Caco-2 (cell line): ENCODE data around the gene KIAA0753. TPM values are rescaled to one million over a fixed set of nuclear protein-coding genes. Genes with fewer than 3 reads are reported as not detected.

Experiments used
- BruUV-seq: library from RNA; stranded (reverse); fragments of 400-500 nt; replicated peaks from 2 replicates; lab custom pipeline; 2021; lab: Mats Ljungman, UMichigan
- CTCF ChIA-PET: fragments of 300-600 bp; sonication (Branson Sonifier 250); formaldehyde crosslinking; loops from one replicate; lab custom pipeline; 2022; ENCODE audit warnings: antibody characterized with exemption; lab: Charles Lee
- POLR2A ChIA-PET: fragments of 300-600 bp; sonication (Branson Sonifier 250); formaldehyde crosslinking; loops from one replicate; lab custom pipeline; 2022; ENCODE audit warnings: antibody characterized with exemption; lab: Charles Lee
- DNase-seq, 2 experiments: peaks; one replicate each; pipeline versions ENCODE4 v3.0.0 to v3.0.0-alpha.2; 2020 to 2022
- H3K27me3 ChIP-seq: replicated peaks from 2 replicates; pipeline ENCODE4 v1.6.0; 2011; ENCODE audit warnings: low read length; ENCODE audit not compliant: control insufficient read depth, insufficient read depth
- H3K36me3 ChIP-seq: 2 replicates; pipeline ENCODE4 v1.5.1; 2011; ENCODE audit warnings: low read length; ENCODE audit not compliant: control insufficient read depth, insufficient read depth
- H3K4me1 ChIP-seq: fragments of 250-450 bp; sonication (Bioruptor Pico); 2 replicates; pipeline ENCODE4 v1.5.1; 2020; ENCODE audit warnings: mild to moderate bottlenecking
- H3K4me3 ChIP-seq: 2 replicates; pipeline ENCODE4 v1.5.1; 2011; ENCODE audit warnings: low read depth, mild to moderate bottlenecking, control low read depth, low read length
- H3K9me3 ChIP-seq: fragments of 250-450 bp; sonication (Bioruptor Pico); 2 replicates; pipeline ENCODE4 v1.5.1; 2020; ENCODE audit warnings: mild to moderate bottlenecking, moderate library complexity
- H3K27ac Mint-ChIP-seq: one replicate; pipeline ENCODE4 v1.8.0; 2022; ENCODE audit warnings: mixed read lengths; ENCODE audit not compliant: unreplicated experiment
- H3K27me3 Mint-ChIP-seq: one replicate; pipeline ENCODE4 v1.8.0; 2022; ENCODE audit warnings: mixed read lengths; ENCODE audit not compliant: insufficient read depth, unreplicated experiment
- H3K36me3 Mint-ChIP-seq: one replicate; pipeline ENCODE4 v1.8.0; 2022; ENCODE audit warnings: mild to moderate bottlenecking, mixed read lengths; ENCODE audit not compliant: insufficient read depth, unreplicated experiment
- H3K4me1 Mint-ChIP-seq: one replicate; pipeline ENCODE4 v1.8.0; 2022; ENCODE audit warnings: low read depth, mixed read lengths; ENCODE audit not compliant: unreplicated experiment
- H3K4me3 Mint-ChIP-seq: one replicate; pipeline ENCODE4 v1.8.0; 2022; ENCODE audit warnings: mild to moderate bottlenecking, moderate library complexity, mixed read lengths; ENCODE audit not compliant: unreplicated experiment
- H3K9me3 Mint-ChIP-seq: one replicate; pipeline ENCODE4 v1.8.0; 2022; ENCODE audit warnings: mixed read lengths; ENCODE audit not compliant: unreplicated experiment
- CTCF ChIP-seq, 2 experiments: fragments of 200-600 bp in 1 of 2; IDR thresholded peaks; 1 replicate in 1 of 2; 2 replicates in 1 of 2; pipeline versions ENCODE4 v1.5.1 to v1.8.0; 2011 to 2022; ENCODE audit warnings: antibody characterized with exemption in 1 of 2, control low read depth in 1 of 2, inconsistent platforms in 1 of 2, low read depth in 1 of 2, low read length in 1 of 2, mild to moderate bottlenecking in 1 of 2, moderate library complexity in 1 of 2; ENCODE audit not compliant: insufficient read depth in 1 of 2, severe bottlenecking in 1 of 2, unreplicated experiment in 1 of 2
- intact Hi-C: fragments of 100-400 bp; cut with micrococcal nuclease; formaldehyde crosslinking; loops from one replicate; pipeline ENCODE4 v1.10.0; 2022; ENCODE audit not compliant: unreplicated experiment
- total RNA-seq: library from RNA; stranded (reverse); gene quantifications from 2 replicates; pipeline ENCODE4 v1.2.3, GENCODE V29; 2022

KIAA0753 gene
- total RNA-seq, 1 experiment from 2014 or later, result 7.7 TPM

- ChIA-PET CTCF (no interaction called here), POLR2A (no interaction called here)
- H3K36me3 Mint-ChIP-seq, result no peaks in the 10 kb centered on the region
- Histone ChIP-seq H3K4me3 (no peak overlapping the region), H3K4me1 (no peaks in the 10 kb centered on the region), H3K27me3 (no peaks in the 10 kb centered on the region), H3K9me3 (no peaks in the 10 kb centered on the region), H3K36me3 (no peaks in the 10 kb centered on the region)
- BruUV-seq, result no TSS peak
- H3K27me3 Mint-ChIP-seq, result no peaks in the 10 kb centered on the region
- no peak for TF ChIP-seq CTCF (IDR thresholded peaks at IDR 0.05; ENCODE audit: insufficient read depth in 1 of 2, low read depth in 1 of 2, low read length in 1 of 2, severe bottlenecking in 1 of 2, unreplicated experiment in 1 of 2)
- H3K9me3 Mint-ChIP-seq, result no peaks in the 10 kb centered on the region
- no peak for DNase-seq
- no peak overlapping the region for H3K27ac Mint-ChIP-seq
- H3K4me3 Mint-ChIP-seq, result no peak overlapping the region
- H3K4me1 Mint-ChIP-seq, result no peaks in the 10 kb centered on the region
- intact Hi-C loops, result no loop called here
Measured at GRCh38 chr17:6683081-6683684, 42.7 kb upstream of the KIAA0753 start.

GRCh38 chr17:6682339-6682738 is 41.8 kb upstream of the KIAA0753 start:
- no peak overlapping the region for H3K4me3 ChIP-seq
- Mint-ChIP-seq H3K4me3 (no peak overlapping the region), H3K4me1 (no peaks in the 10 kb centered on the region), H3K27ac (no peak overlapping the region), H3K9me3 (no peaks in the 10 kb centered on the region), H3K27me3 (no peaks in the 10 kb centered on the region), H3K36me3 (no peaks in the 10 kb centered on the region)
- POLR2A ChIA-PET, result no interaction called here
- intact Hi-C loops, result no loop called here
- CTCF ChIA-PET, result no interaction called here
- no peaks in the 10 kb centered on the region for H3K27me3 ChIP-seq
- BruUV-seq, result no TSS peak
- H3K36me3 ChIP-seq, result no peaks in the 10 kb centered on the region
- DNase-seq, result no peak
- TF ChIP-seq CTCF (IDR thresholded peaks at IDR 0.05; ENCODE audit: insufficient read depth in 1 of 2, low read depth in 1 of 2, low read length in 1 of 2, severe bottlenecking in 1 of 2, unreplicated experiment in 1 of 2), result no peak
- H3K4me1 ChIP-seq, result no peaks in the 10 kb centered on the region
- H3K9me3 ChIP-seq, result no peaks in the 10 kb centered on the region

GRCh38 chr17:6681671-6682070 is 41.2 kb upstream of the KIAA0753 start:
- Mint-ChIP-seq H3K9me3 (no peaks in the 10 kb centered on the region), H3K4me3 (no peak overlapping the region), H3K27ac (no peak overlapping the region), H3K4me1 (no peaks in the 10 kb centered on the region), H3K27me3 (no peaks in the 10 kb centered on the region), H3K36me3 (no peaks in the 10 kb centered on the region)
- Histone ChIP-seq H3K9me3 (no peaks in the 10 kb centered on the region), H3K4me3 (no peak overlapping the region), H3K4me1 (no peaks in the 10 kb centered on the region), H3K36me3 (no peaks in the 10 kb centered on the region), H3K27me3 (no peaks in the 10 kb centered on the region)
- intact Hi-C loops, result no loop called here
- TF ChIP-seq CTCF (IDR thresholded peaks at IDR 0.05; ENCODE audit: insufficient read depth in 1 of 2, low read depth in 1 of 2, low read length in 1 of 2, severe bottlenecking in 1 of 2, unreplicated experiment in 1 of 2), result no peak
- POLR2A ChIA-PET, result no interaction called here
- BruUV-seq, result no TSS peak
- DNase-seq, result no peak
- CTCF ChIA-PET, result no interaction called here
